NCI-H748 (cell line): ENCODE results near the gene CHST11.

ENCODE experiments used
- DNase-seq: peaks from one replicate; lab custom pipeline; 2025; ENCODE audit not compliant: unreplicated experiment; lab: John Stamatoyannopoulos, UW

The CHST11 gene

GRCh38 chr12:104749545-104749944 lies 292.8 kb downstream of the CHST11 start:
- no peak for DNase-seq

DNA sequence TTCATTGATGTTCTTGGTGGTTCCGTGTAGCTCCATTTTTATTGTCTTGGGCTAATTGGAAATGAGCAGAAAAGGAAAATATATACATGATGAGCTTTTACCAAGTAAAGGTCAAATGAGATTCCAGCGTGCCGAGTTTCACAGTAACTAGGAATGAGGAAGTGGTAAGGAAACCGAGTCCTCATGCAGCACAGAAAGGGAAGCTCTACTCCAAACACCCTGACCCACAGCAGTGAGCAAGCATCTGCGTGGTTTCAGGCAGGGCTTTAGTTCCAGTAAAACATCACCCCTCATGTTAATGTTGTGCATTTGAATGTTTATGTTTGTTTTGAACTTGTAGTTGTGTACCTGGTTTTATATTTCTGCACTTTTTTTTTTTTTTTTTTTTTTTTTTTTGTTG lies 293.3 kb downstream of the CHST11 start:
- no peak for DNase-seq

DNA sequence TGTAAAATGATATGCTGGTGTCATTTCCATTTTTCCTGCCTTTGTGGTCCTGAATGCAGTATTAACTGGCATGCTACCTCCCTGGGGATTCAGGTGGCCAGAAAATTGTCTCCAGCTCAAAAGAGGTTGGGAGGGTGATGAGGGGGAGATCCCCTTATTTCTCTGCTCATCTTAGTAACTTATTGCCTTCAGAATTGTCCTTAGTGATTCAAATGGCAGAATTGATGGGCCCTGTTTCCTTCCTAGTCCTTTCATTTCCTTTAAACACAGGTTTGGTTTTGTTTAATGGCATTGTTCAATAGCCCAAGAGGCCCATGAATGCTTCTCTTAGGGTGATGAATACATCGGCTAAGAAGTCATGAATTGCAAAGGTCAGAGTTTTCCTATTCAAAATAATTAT lies 294.4 kb downstream of the CHST11 start:
- DNase-seq = peak; percentile 11

GRCh38 chr12:104751594-104751993 lies 294.8 kb downstream of the CHST11 start:
- no peak for DNase-seq

DNA sequence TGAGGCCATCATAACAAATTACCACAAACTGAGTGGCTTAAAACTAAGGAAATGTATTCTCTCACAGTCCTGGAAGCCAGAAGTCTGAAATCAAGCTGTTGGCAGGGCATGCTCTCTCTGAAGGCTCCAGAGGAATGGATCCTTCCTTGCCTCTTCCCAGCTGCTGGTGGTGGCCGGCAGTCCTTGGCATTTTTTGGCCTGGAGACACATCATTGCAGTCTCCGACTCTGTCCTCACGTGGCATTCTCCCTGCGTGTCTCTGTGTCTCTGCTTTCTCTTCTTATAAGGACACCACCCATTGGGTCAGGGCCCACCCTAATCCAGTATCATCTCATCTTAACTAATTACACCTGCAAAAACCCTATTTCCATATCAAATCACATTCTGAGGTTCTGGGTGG lies 295.3 kb downstream of the CHST11 start:
- no peak for DNase-seq

GRCh38 chr12:104752881-104753280 lies 296.1 kb downstream of the CHST11 start:
- DNase-seq = no peak

DNA sequence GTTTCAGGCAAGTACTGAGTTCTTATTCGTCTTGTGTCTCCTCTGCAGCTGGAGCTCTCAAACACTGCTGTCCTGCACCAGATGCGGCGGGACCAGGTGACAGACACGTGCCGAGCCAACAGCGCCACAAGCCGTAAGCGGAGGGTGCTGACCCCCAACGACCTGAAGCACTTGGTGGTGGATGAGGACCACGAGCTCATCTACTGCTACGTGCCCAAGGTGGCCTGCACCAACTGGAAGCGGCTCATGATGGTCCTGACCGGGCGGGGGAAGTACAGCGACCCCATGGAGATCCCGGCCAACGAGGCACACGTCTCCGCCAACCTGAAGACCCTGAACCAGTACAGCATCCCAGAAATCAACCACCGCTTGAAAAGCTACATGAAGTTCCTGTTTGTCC lies 300.2 kb downstream of the CHST11 start:
- no peak for DNase-seq

DNA sequence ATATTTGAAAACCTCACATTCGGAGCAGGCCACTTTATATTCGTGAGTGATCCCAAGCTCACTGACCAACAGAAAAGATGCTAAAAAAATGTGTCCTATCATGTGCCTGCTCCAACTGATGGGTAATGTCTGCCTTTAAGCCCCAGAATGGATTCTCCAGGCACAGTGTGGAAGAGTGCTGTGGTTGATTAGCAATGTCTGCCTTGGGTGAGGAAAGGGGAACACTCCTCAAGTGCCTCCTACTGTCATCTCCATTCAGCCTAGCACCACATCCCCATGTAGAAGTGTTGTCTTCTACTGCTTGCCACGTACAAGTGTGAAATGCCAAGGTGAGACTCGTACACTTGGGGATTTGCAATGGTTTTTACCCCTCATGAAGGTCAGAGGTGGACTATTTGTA lies 302.0 kb downstream of the CHST11 start:
- no peak for DNase-seq

- DNase-seq = no peak
Observed at GRCh38 chr12:104761091-104761490, 304.3 kb downstream of the CHST11 start.

DNA sequence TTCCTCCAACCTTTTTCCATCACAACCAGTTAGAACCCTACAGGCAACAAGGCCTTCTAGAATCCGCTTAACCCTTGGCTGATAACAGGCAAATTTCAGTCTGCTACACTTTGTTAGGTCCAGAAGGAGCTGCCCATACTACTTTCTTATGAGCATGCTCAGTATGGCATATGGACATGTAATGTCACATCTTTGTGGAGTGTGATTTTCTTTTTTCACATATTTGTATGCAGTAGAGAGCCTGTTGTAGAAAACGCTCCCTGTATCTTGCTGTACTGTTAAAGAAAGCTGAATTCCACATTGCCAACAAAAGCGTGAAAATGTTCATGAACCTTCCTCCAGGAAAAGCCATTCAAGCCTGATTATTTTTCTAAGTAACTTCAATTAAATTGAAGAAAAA lies 304.9 kb downstream of the CHST11 start:
- no peak for DNase-seq

- no peak for DNase-seq
Observed at GRCh38 chr12:104763168-104763805, 306.5 kb downstream of the CHST11 start.

- no peak for DNase-seq
Observed at GRCh38 chr12:104764225-104765091, 307.7 kb downstream of the CHST11 start.

- no peak for DNase-seq
Observed at GRCh38 chr12:104767261-104767660, 310.5 kb downstream of the CHST11 start.

DNA sequence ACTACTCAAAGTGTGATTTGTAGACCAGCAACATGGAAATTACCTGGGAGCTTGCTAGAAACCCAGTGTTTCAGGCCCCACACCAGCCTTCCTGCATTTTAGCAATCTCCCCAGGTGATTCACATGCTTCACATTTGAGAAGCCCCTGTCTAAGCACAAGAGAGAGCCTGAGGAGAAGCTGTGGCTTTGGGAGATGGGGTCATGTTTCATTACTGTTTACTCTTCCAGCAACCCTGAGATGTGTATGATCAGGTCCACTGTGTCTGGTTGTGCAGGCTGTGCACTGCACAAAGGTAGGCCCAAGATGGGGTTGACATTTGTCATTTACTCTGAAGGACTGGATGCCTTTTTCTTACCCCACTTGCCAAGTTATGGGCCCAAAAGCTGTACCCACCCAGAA lies 311.3 kb downstream of the CHST11 start:
- no peak for DNase-seq

DNA sequence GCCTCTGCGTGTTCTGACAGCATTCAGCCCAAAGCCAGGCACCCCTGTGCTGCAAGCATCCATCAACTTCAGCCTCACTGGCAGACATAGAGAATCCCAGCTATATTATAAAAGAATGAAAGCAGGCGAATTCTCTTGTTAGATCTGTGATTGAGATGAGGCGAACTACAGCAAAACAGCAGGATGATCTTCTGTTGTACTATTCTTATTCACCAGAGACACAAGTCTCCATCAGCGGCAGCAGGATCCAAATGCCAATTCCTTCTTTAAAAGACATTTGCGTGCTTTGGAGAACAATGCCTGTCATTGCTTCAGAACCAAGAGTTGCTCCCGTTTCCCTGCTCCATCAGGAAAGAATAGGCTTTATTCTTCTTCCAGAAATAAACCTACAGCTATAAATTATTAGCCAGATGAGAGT lies 312.4 kb downstream of the CHST11 start:
- no peak for DNase-seq

GRCh38 chr12:104772336-104772735 lies 315.6 kb downstream of the CHST11 start:
- DNase-seq = no peak

GRCh38 chr12:104775731-104776231 lies 319.0 kb downstream of the CHST11 start:
- no peak for DNase-seq

DNA sequence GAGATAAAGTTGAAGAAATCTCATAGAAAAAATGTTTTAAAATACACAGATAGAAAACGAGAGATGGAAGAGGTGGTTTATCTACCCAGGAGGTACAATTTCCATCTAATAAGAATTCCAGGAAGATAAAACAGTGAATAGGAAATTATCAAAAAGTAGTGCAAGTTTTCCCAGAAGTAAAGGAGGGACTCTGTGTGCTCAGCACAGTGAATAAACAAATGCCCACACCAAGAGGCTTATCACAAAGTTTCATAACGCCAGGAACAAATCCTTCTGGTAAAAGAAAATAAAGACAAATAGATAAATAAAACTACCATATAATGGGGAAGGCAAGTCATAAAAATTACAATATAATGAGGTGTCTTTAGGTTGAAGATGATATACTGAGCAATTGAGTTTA lies 322.4 kb downstream of the CHST11 start:
- DNase-seq = no peak

DNA sequence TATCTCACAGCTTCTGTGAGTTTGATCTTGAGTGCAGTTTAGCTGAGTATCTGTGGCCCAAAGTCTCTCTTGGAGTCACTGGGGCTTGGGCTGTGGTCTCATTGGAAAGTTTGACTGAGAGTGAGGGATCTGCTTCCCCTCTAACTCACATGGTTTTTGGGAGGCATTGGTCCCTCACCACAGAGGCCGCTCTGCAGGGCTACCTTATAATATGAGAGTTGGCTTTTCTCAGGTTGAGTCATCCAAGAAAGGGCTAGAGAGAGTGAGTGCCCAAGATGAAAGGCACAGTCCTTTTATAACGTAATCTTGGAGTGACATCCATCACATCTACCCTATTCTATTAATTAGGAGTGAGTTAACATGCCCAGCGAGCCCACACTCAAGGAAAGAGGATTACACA lies 325.5 kb downstream of the CHST11 start:
- no peak for DNase-seq

GRCh38 chr12:104784592-104784991 lies 327.8 kb downstream of the CHST11 start:
- no peak for DNase-seq

DNA sequence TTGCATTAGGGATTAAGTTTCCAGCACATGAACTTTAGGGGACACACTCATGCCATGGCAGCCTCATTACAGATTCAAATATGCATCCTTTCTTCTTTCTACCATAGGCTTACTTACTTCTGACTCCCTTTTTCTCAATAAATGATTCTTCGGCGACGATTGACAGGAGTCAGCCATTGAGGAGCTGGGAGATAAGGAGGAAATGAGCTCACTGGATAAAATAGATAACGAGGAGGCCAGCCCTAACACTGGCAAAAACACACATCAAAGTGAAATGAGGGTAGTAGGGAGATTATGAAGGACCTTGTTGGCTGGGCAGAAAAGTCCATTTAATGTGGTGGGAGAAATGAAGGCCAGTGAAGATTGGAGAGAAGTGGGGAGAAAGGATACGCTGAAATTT lies 329.1 kb downstream of the CHST11 start:
- no peak for DNase-seq

GRCh38 chr12:104786352-104786751 lies 329.6 kb downstream of the CHST11 start:
- no peak for DNase-seq
